Fibroblast of pulmonary artery (primary cell): ENCODE data around the gene C2orf49.

Source experiments
- DNase-seq: peaks from one replicate; pipeline ENCODE4 v3.0.0-alpha.2; 2010; ENCODE audit warnings: low read depth
- H3K4me3 ChIP-seq: replicated peaks from 2 replicates; pipeline ENCODE4 v1.5.1; 2011; ENCODE audit warnings: low read depth, mild to moderate bottlenecking, control low read depth, low read length, moderate library complexity
- TF ChIP-seq, protein P1 (sequence below): IDR thresholded peaks from 2 replicates; pipeline ENCODE4 v1.5.1; 2011; ENCODE audit warnings: mild to moderate bottlenecking, control low read depth, low read length, inconsistent platforms; ENCODE audit errors: missing control alignments

The C2orf49 gene

DNA sequence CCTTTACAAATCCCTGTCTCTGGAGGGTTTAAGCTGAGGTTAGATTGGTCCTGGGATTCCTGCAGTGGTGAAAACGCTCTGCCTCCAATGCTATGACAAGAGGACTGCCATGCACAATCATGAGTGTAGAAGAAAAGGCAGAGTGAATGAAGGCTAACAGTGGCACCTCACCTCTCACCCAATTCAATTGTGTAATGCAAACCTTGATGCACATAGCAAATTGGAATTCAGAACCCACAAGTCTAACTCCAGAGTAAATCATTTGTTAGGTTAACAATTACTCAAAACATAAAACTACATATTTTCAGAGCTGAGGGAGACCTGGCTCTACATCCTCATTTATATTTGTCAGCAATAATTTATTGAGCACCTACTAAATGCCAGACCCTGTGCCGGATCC is 9.7 kb upstream of the C2orf49 start:
- no peak overlapping the region for H3K4me3 ChIP-seq
- TF ChIP-seq, protein P1, sequence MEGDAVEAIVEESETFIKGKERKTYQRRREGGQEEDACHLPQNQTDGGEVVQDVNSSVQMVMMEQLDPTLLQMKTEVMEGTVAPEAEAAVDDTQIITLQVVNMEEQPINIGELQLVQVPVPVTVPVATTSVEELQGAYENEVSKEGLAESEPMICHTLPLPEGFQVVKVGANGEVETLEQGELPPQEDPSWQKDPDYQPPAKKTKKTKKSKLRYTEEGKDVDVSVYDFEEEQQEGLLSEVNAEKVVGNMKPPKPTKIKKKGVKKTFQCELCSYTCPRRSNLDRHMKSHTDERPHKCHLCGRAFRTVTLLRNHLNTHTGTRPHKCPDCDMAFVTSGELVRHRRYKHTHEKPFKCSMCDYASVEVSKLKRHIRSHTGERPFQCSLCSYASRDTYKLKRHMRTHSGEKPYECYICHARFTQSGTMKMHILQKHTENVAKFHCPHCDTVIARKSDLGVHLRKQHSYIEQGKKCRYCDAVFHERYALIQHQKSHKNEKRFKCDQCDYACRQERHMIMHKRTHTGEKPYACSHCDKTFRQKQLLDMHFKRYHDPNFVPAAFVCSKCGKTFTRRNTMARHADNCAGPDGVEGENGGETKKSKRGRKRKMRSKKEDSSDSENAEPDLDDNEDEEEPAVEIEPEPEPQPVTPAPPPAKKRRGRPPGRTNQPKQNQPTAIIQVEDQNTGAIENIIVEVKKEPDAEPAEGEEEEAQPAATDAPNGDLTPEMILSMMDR = no peak
- DNase-seq = no peak

DNA sequence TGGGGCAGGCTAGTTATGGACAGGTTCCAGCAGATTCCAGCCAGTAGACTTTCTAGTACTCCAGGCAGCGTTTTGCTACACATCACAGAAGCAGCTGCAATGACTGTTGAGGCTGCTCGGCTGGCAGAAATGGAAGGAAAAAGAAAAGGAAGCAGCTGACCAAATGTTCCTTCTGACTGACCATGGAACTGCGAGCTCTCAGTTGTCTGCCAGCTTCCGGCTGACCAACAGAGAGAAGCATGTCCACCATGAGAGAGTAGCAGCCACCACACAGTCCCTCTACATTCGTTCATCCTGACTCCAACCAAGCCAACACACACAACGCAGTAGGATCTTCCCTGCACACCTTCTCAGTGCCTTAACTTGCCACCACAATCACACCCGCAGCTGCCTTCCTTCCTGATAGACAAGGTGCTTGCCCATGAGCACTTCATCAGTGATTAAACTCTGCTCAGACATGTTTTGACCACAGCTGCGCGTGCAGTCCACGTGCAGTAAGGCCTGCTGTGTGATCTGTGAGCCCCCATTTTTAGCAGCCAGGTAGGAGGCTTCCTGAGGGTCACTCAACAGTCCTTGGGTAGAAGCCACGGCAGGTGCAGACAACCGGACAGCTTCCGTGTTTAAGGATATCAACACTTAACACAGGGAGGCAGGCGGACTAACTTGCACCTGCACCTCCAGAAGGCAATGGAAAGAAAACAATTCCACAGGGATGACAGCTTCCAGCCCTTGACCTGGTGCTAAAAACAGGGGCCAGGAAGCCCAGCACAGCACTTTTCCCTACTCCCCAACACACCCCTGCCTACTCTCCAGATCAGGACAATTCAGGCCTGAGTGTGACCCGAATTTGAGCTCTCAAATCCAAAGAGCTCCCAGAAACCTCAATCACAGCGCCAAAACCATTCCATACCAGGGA is 8.8 kb upstream of the C2orf49 start:
- peak overlapping the region; percentile 65 for H3K4me3 ChIP-seq
- TF ChIP-seq, protein P1 = no peak
- peak; percentile 31 for DNase-seq

DNA sequence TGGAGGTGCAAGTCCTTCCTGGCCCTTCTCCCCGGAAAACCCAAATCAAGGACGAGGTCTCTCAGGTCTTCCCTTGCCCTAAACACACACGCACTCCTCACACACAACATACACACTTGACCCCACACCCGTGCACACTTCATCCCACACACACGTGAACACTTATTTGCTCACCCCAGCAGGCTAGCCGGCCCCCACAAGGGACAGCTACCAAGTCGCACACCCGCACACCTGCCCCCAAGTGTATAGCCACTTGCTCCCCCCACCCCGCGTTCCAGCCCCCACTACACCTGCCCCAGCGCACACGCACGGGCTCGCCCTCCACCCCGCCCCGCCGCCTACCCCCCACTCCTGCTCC is 8.2 kb upstream of the C2orf49 start:
- no peak for DNase-seq
- TF ChIP-seq, protein P1 = no peak
- peak overlapping the region; percentile 65 for H3K4me3 ChIP-seq

DNA sequence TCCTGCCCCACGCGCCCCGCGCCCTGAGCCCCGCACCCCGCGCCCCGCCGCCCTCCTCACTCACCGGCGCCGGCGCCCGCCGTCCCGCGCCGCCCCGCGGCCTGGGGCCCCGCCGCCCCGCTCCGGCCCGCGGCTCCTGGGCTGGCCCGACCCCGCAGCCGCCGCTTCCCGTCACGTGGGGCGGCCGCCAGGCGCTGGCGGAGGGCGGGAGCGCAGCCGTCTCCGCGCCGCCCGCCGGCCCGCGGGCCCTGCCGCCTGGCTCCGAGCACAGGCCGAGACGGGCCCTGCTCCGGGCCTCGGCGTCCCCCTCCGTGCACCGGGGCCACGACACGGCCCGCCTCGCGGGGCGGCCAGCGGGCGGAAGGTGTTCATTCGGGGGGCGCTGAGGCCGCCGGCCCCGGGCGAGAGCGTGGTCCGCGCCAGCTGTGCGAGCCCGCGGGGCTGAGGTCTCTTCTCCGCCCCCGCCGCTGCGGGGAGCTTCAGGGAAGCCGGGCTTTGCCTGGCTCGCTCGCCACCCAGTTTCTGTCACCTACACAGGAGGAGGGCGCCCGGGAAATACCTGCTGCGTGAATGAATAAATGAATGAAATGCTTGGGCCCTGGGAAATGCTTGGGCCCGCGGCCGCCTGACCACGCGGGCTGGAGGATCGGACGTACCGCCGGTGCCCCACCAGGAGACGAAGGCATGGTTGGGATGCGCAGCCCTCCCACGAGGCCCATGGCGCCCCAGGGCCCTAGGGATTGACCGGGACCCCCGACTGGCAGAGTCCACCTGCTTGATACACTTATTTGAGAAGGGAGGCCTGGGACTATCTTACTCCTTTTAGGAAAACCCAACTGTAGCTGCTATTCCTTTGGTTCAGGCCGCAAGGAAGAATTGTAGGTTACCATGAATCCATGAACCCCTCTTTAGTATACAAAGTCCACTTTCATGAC is 7.5 kb upstream of the C2orf49 start, which contains the start of gene TGFBRAP1:
Gene TGFBRAP1 (minus strand): TSS at position 175 of the 935 bp plus-strand sequence. CDS start 21,434 bp downstream, outside the sequence.
- TF ChIP-seq, protein P1 = no peak
- peak; percentile 36 for DNase-seq
- peak within 1 kb of the TSS; percentile 65 for H3K4me3 ChIP-seq

DNA sequence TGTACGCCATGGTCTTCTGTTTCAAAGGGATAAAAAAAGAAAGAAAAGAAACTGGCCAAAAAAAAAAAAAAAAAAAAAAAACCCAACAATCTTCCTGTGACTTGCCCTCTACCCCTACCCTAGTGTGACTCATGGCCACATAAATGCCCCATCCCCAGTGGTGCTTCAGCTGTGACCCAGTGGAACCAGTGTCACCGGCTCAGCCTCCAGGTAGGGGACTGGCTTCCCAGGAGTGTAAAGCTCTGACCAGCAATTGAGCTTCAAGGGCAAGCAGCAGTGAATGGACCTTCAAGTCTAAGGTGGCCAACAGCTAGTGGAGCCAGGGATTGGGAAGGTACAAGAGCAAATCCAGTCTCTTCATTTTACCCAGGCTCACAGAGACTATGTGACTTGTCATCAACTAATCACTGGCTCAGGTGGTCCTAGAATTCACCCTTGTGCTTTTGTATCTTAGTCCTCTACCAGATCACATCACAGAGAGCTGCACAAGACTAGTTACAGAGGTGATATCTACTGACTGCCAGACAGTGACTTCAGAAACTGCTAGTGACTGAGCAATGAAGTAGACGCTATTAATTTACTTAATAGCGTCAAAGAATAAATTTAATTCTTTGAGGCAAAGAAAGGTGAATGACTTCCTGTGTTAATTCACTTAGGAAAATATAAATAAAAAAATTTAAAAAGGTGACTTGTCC is 6.5 kb upstream of the C2orf49 start:
- TF ChIP-seq, protein P1 = no peak
- DNase-seq = no peak

DNA sequence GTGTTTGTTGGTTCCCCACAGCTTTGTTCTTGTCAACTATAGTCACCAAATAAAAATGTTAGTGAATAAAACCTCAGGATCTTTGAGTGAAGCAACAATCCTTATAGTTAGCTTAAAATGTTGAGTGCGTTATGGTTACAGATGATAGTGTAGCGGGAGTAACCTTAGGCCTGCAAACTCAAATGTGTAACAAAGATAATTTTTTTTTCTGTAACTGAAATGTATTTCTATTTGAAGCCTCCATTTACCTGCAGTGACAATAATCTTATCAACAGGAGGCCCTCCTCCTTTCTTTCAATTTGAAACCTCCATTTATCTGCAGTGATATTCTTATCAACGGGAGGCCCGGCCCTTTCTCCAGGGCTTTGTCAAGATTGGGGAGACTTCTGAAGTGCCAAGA is 3.1 kb upstream of the C2orf49 start:
- TF ChIP-seq, protein P1 = no peak
- DNase-seq = no peak
- no peak overlapping the region for H3K4me3 ChIP-seq

More for the DNA sequence above, 6.5 kb upstream of the C2orf49 start:
- no peak overlapping the region for H3K4me3 ChIP-seq
